GM19463 (cell line): Measurements from ENCODE around the gene PREX1.

Experiments used
- ATAC-seq: cut with Tn5 transposase; IDR thresholded peaks from one replicate; pipeline ENCODE4 v1.9.1; 2021; ENCODE audit warnings: mild to moderate bottlenecking, moderate library complexity; ENCODE audit not compliant: unreplicated experiment

PREX1 gene

GRCh38 chr20:48626938-48627736, 200.7 kb downstream of the PREX1 start:
- ATAC-seq, result no peak

GRCh38 chr20:48626226-48626937, 201.4 kb downstream of the PREX1 start:
- ATAC-seq, result no peak

DNA sequence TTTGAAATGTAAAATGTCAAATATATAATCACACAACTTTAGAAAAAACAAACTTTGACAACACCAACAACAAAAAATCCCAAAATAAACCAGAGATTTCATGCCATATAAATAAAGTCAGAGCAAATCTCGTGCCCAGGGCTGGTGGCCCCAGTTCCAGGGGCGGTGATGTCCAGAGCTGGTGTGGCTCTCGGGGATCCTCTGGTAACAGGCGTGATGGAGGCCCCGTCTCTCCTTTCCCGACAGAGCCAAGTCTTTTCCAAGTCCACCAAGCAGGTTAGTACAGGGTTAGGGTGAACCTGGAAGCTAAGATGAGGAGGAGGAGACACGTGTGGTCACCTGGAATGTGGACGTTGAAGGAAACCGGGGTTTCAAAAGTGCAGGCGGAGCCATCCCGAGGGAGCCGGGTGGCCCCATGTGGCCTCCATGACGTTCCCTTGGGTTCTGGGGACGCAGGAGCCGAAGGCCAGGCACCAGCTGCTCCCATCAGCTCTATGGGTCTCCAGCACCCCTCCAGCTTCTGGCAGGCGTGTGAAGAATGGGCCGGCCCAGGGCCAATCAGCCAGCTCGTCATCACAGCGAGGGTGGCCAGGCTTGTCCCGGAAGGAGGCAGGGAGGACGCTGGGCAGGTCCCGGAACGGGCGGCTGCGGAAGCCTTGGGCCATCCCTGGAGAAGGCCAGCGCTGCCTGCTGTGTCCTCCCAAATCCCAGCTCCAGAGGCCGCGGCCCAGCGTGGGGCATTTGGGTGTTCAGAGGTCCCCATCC, 202.5 kb downstream of the PREX1 start:
- no peak for ATAC-seq

DNA sequence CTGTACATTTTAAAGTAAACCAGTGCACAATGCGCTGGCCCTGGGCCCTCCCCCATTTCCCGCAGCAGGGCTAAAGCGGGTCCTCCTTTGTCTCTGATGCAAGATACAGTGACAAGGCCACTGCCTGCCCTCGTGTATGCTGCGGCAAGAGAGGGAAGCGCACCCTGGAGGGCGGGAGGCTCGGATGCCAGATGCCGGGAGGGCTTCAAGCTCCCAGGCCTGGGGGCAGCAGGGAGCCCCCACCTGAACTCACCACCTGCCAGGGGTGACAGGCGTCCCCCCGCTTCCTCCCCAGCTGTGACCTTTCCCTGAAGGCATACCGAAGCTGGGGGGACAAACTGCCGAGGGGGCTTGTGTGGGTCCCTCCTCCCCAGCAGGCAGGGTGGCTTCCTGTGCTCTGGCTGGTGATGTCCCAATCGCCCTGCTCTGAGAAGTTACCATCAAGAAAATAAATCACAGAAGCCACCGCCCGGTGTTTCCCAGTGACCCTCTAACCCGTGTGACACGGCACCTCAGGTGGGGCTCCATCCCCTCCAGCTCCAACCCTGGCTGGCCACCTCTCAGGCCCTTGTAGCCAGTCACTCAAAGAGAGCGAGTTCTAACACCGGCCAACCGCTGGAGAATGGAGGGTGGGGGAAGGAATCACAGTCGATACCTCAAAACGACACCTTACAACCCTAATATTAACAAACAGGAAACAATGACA, 203.3 kb downstream of the PREX1 start:
- no peak for ATAC-seq

DNA sequence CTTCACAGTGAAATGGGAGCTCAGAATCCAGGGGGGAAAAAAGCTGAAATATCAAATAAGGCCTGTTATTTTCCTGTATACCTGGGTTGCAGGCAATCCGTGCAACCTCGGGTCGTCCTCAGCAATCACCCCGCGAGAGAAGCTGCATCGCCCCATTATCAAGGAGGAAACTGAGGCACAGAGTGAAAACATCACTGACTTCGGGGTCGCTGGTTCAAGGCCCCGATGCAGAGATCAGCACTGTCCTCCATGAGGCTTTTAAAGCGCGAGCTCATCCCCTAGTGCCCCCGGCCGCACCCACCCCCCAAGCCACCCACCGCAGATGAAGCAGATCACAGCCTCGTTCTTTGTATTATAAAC, 203.9 kb downstream of the PREX1 start:
- ATAC-seq, result no peak

GRCh38 chr20:48623176-48623905, 204.5 kb downstream of the PREX1 start:
- no peak for ATAC-seq

- ATAC-seq, result no peak
Observed at GRCh38 chr20:48622421-48622820, 205.4 kb downstream of the PREX1 start.

GRCh38 chr20:48621376-48622078, 206.3 kb downstream of the PREX1 start:
- ATAC-seq, result no peak

- peak; percentile 47 for ATAC-seq
Observed at GRCh38 chr20:48620507-48621375, 207.1 kb downstream of the PREX1 start.

DNA sequence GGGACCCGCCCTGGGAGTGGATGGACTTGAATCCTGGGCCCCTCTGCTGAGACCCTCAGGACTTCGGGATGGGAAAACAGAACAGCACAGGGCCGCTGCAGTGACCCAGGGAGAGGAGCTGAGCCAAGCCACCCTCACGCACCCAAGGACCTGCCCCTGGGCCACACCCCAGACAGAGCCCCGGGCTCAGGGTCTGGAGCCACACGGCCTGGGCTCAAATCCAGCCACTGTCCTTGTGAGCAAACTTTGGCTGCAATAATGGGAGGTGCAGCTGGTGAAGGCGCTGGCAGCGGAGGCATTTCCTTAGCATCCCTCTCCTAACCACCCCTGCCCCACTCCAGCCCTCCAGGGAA, 207.7 kb downstream of the PREX1 start:
- no peak for ATAC-seq

GRCh38 chr20:48619126-48620101, 208.4 kb downstream of the PREX1 start:
- no peak for ATAC-seq

DNA sequence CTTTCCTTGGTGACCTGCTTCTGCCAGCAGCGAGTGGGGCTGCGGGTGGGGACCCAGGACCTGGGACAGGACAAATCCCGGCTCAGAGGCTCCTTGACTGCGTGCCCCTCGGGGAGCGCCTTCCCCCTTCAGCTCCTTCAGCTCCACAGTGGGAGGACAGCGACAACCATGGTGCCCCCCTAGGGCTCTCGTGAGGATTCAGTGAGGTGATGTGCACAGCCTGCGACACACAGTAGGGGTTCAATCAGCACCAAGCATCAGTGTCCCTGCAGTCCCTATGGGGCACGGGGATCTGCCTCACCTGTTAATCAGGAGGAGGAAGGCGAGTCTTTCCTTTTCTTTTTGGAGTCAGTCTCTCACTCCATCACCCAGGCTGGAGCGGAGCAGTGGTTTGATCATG, 209.2 kb downstream of the PREX1 start:
- ATAC-seq, result no peak

DNA sequence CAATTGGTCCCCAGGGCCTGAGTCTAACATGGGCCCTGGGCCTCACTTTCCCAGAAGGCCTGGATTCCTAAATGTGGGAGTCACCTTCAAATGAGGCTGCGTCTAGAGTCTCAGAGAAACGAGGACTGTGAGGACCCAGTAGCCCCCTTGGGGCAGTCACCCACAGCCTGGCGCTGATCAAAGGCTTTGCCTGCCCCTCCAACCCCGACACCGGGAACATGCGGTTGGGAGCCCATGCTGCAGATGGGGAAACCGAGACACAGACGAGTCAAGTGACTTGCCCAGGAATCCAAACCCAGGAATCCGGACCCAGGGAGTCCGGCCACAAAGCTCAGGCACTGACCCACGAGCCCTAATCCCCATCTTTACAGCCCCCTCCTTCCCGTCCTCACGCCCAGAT, 209.7 kb downstream of the PREX1 start:
- no peak for ATAC-seq

DNA sequence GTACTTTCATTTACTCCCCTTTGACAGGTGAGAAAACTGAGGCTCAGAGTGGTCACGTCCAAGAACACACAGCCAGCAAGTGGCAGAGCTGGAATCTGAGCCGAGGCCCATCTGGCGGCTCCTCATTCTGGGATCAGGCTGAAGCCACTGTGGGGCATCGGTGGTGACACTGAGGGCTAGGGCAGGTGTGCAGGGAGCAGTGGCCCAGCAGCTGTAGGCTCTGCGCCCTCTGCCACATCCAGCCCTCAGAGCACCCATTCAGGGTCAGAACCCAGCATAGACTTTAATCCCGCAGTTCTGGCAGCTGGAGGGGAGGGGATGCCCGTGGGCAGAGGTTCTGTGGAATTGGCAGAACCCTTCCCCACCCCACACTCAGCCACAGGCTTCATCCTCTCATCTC, 210.3 kb downstream of the PREX1 start:
- ATAC-seq, result no peak

DNA sequence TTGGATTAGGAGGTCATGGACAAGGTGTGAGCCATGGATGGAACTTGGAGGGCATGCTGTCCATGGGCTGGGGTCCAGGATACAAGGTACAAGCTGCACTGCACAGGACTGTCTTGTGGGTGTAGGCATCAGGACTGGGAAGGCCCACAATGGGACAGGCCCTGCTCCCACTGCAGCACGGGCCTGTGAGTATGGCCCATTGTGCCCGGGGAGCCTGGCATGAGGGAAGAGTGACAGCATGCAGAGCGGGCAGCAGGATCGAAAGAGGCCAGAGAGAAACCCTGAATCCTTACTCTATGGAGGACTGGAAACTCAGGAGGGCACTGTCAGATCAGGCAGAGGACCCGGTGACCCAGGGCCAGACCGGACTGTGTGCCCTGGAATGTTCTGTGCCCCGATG, 211.3 kb downstream of the PREX1 start:
- ATAC-seq, result no peak

DNA sequence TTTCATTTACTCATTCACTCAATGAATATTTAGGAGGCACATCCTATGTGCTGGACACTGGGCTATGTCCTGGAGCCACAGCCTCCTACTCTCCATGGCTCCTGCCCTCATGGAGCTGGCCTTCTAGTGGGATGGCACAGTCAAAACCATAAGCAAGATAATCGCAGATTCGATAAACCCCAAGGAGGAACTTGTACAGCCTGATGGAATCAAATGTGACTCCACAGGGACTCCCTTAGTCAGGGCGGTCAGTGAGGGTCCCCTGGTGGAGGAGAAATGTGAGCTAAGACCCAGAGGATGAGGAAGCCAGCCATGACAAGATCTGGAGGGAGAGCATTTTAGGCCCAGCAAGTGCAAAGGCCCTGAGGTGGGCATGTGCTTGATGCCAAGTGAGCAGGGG, 211.9 kb downstream of the PREX1 start:
- ATAC-seq, result no peak

- no peak for ATAC-seq
Observed at GRCh38 chr20:48614593-48615274, 213.1 kb downstream of the PREX1 start.
